K562 (cell line): Measurements from ENCODE around the gene A1BG. TPM values are rescaled to one million over a fixed set of nuclear protein-coding genes. Genes with fewer than 3 reads are reported as not detected.

Experiments
- ESRRB ChIP-seq: fragments of 250-450 bp; sonication (Bioruptor Pico); IDR thresholded peaks from 2 replicates; pipeline ENCODE4 v1.5.0; 2020; ENCODE audit warnings: mild to moderate bottlenecking, moderate library complexity, borderline replicate concordance
- ETV5 ChIP-seq: sonication (generic); formaldehyde crosslinking; IDR thresholded peaks from 2 replicates; pipeline ENCODE4 v1.4.0; 2020; ENCODE audit warnings: low read depth, mild to moderate bottlenecking, missing genetic modification reagents
- EWSR1 ChIP-seq: fragments of 450-650 bp; IDR thresholded peaks from 2 replicates; pipeline ENCODE4 v1.6.1; 2018; ENCODE audit warnings: borderline replicate concordance, mild to moderate bottlenecking, low read depth, moderate library complexity; ENCODE audit not compliant: partially characterized antibody
- GTF2E2 ChIP-seq: fragments of 200-800 bp; sonication (Bioruptor generic); IDR thresholded peaks from 2 replicates; pipeline ENCODE4 v1.6.1; 2016; ENCODE audit warnings: missing genetic modification characterization, missing compliant biosample characterization
- MBD1 ChIP-seq: fragments of 250-450 bp; sonication (Bioruptor Pico); IDR thresholded peaks from 2 replicates; pipeline ENCODE4 v1.8.0; 2022; ENCODE audit warnings: inconsistent platforms
- NFRKB ChIP-seq: fragments of 450-650 bp; IDR thresholded peaks from 2 replicates; pipeline ENCODE4 v1.6.1; 2016; ENCODE audit warnings: low read depth
- PHB ChIP-seq: fragments of 250-450 bp; sonication (Bioruptor Pico); IDR thresholded peaks from 2 replicates; pipeline ENCODE4 v1.5.0; 2021
- SP2 ChIP-seq: IDR thresholded peaks from 2 replicates; pipeline ENCODE4 v1.6.1; 2011; ENCODE audit warnings: mild to moderate bottlenecking, low read depth, low read length, moderate library complexity; ENCODE audit not compliant: poor library complexity, severe bottlenecking; ENCODE audit errors: extremely low read depth
- ZC3H8 ChIP-seq: fragments of 450-650 bp; IDR thresholded peaks from 2 replicates; pipeline ENCODE4 v1.6.1; 2017
- ZNF3 ChIP-seq: fragments of 250-450 bp; sonication (Bioruptor Pico); IDR thresholded peaks from 2 replicates; pipeline ENCODE4 v1.5.0; 2021; ENCODE audit warnings: mild to moderate bottlenecking, moderate library complexity
- ZNF384 ChIP-seq: IDR thresholded peaks from 2 replicates; pipeline ENCODE4 v1.6.1; 2012; ENCODE audit warnings: low read depth, low read length, improper control_type of control experiment
- ZNF586 ChIP-seq: fragments of 450-650 bp; formaldehyde crosslinking; conservative IDR thresholded peaks from 2 replicates; pipeline ENCODE4 v1.4.0; 2020; ENCODE audit warnings: mild to moderate bottlenecking, moderate library complexity
- ZNF76 ChIP-seq: fragments of 250-450 bp; sonication (Bioruptor Pico); IDR thresholded peaks from 2 replicates; pipeline ENCODE4 v1.4.0; 2020; ENCODE audit warnings: mild to moderate bottlenecking, moderate library complexity, borderline replicate concordance
- polyA plus RNA-seq, 8 experiments: library from polyadenylated mRNA; depleted of rRNA in 4 of 8; stranded (reverse) in 5 of 8; unstranded in 3 of 8; fragments of >200 nt; fragmentation: Nextera tagmentation in 2 of 8; fragmentation: Illumina TruSeq in 1 of 8; extraction: Ambion mirVana in 2 of 8; extraction: Trizol in 1 of 8; gene quantifications; 2 replicates each; pipeline versions ENCODE4 v1.2.1 to v1.2.3, GENCODE V29; 2011 to 2014; ENCODE audit warnings: inconsistent platforms in 1 of 8, missing spikeins in 1 of 8
- total RNA-seq, 7 experiments: library from RNA; depleted of rRNA in 6 of 7; stranded (reverse); fragments of >200 nt in 6 of 7; fragmentation: Illumina TruSeq in 2 of 7; extraction: Trizol in 2 of 7; gene quantifications; 2 replicates each; pipeline versions ENCODE4 v1.2.1 to v1.2.3, GENCODE V29; 2011 to 2021; ENCODE audit warnings: low replicate concordance in 1 of 7
- TF ChIP-seq, protein P1 (sequence below): fragments of 450-650 bp; conservative IDR thresholded peaks from 2 replicates; pipeline ENCODE4 v1.6.1; 2016; ENCODE audit warnings: missing genetic modification characterization, low read depth, mild to moderate bottlenecking, missing compliant biosample characterization, moderate library complexity
- TF ChIP-seq, protein P2 (sequence below): fragments of 450-650 bp; IDR thresholded peaks from 2 replicates; pipeline ENCODE4 v1.6.1; 2016; ENCODE audit warnings: low read depth
- TF ChIP-seq, protein P3 (sequence below): fragments of 450-650 bp; IDR thresholded peaks from 2 replicates; pipeline ENCODE4 v1.6.1; 2016

Gene A1BG
- total and polyA plus RNA-seq, 9 of the 15 experiments (the other 6 are each of a cell fraction or from before 2014, with no cell fraction given): 0.10 to 19.8 (median 2.6) TPM

DNA sequence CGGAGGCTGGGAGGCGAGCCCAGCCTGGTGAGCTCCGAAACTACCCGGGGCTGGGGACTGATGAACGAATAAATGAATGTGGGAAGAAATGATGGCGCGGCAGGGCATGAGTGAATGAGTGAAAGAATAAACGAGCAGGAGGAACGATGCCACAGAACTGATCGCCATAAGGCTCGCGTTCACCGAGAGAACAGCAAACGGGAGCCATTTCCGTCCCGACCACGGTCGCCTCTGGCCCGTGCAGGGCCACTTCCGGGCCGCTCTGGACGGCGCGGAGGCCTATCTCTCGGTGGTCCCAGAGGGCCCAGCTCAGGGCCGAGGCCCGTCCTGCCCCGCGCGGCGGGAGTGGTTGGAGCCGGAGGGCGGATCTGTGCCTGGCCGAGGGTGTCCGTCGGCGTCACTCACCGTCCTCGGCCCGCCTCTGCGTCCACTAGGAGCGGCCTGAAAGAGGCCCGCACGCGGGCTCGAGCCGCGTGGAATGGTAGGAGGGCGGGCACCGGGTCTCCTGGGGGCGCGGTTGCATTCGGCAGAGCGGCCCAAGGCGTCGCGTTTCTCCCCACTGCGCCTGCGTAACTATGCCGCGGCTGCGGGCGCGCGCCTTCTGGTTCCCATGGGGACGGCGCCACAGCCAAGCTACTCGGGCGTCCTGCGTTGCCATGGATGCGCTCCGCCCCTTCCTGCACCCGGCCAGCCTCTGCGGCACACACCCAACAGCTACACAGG is 9.1 kb upstream of the A1BG start, which contains the start of gene ZNF497 (continued):
- TF ChIP-seq, protein P1, sequence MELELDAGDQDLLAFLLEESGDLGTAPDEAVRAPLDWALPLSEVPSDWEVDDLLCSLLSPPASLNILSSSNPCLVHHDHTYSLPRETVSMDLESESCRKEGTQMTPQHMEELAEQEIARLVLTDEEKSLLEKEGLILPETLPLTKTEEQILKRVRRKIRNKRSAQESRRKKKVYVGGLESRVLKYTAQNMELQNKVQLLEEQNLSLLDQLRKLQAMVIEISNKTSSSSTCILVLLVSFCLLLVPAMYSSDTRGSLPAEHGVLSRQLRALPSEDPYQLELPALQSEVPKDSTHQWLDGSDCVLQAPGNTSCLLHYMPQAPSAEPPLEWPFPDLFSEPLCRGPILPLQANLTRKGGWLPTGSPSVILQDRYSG: no peak
- TF ChIP-seq ETV5 (CRISPR knock-in tag): peak; percentile 87
- TF ChIP-seq PHB (CRISPR knock-in tag): no peak
- no peak for TF ChIP-seq ZNF586 (CRISPR knock-in tag)
- no peak for TF ChIP-seq EWSR1
- TF ChIP-seq, protein P2, sequence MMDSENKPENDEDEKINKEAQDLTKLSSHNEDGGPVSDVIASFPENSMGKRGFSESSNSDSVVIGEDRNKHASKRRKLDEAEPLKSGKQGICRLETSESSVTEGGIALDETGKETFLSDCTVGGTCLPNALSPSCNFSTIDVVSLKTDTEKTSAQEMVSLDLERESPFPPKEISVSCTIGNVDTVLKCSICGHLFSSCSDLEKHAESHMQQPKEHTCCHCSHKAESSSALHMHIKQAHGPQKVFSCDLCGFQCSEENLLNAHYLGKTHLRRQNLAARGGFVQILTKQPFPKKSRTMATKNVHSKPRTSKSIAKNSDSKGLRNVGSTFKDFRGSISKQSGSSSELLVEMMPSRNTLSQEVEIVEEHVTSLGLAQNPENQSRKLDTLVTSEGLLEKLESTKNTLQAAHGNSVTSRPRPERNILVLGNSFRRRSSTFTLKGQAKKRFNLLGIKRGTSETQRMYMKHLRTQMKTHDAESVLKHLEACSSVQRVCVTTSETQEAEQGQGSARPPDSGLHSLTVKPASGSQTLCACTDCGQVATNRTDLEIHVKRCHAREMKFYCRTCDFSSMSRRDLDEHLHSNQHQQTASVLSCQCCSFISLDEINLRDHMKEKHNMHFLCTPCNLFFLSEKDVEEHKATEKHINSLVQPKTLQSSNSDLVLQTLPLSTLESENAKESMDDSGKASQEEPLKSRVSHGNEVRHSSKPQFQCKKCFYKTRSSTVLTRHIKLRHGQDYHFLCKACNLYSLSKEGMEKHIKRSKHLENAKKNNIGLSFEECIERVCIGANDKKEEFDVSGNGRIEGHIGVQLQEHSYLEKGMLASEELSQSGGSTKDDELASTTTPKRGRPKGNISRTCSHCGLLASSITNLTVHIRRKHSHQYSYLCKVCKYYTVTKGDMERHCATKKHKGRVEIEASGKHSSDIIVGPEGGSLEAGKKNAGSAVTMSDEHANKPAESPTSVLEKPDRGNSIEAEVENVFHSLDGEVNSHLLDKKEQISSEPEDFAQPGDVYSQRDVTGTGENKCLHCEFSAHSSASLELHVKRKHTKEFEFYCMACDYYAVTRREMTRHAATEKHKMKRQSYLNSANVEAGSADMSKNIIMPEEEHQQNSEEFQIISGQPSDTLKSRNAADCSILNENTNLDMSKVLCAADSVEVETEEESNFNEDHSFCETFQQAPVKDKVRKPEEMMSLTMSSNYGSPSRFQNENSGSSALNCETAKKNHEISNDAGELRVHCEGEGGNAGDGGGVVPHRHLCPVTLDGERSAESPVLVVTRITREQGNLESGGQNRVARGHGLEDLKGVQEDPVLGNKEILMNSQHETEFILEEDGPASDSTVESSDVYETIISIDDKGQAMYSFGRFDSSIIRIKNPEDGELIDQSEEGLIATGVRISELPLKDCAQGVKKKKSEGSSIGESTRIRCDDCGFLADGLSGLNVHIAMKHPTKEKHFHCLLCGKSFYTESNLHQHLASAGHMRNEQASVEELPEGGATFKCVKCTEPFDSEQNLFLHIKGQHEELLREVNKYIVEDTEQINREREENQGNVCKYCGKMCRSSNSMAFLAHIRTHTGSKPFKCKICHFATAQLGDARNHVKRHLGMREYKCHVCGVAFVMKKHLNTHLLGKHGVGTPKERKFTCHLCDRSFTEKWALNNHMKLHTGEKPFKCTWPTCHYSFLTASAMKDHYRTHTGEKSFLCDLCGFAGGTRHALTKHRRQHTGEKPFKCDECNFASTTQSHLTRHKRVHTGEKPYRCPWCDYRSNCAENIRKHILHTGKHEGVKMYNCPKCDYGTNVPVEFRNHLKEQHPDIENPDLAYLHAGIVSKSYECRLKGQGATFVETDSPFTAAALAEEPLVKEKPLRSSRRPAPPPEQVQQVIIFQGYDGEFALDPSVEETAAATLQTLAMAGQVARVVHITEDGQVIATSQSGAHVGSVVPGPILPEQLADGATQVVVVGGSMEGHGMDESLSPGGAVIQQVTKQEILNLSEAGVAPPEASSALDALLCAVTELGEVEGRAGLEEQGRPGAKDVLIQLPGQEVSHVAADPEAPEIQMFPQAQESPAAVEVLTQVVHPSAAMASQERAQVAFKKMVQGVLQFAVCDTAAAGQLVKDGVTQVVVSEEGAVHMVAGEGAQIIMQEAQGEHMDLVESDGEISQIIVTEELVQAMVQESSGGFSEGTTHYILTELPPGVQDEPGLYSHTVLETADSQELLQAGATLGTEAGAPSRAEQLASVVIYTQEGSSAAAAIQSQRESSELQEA: no peak; the same call in 1 of the 2 replicates
- TF ChIP-seq NFRKB: peak; percentile 99
- no peak for TF ChIP-seq MBD1 (CRISPR knock-in tag)
- no peak; the same call in 1 of the 2 replicates for TF ChIP-seq ZNF76 (CRISPR knock-in tag)
- no peak for TF ChIP-seq ZNF384
- TF ChIP-seq, protein P3, sequence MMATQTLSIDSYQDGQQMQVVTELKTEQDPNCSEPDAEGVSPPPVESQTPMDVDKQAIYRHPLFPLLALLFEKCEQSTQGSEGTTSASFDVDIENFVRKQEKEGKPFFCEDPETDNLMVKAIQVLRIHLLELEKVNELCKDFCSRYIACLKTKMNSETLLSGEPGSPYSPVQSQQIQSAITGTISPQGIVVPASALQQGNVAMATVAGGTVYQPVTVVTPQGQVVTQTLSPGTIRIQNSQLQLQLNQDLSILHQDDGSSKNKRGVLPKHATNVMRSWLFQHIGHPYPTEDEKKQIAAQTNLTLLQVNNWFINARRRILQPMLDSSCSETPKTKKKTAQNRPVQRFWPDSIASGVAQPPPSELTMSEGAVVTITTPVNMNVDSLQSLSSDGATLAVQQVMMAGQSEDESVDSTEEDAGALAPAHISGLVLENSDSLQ: peak; percentile 92
- no peak for TF ChIP-seq ZNF3 (CRISPR knock-in tag)
- TF ChIP-seq SP2: peak; percentile 96
- TF ChIP-seq GTF2E2: peak; percentile 96; the same call in 1 of the 2 replicates
- TF ChIP-seq ZC3H8: no peak
- TF ChIP-seq ESRRB (CRISPR knock-in tag): no peak
